Thyroid gland (tissue), 4 donors: ENCODE data around the gene SIVA1.

Experiments
- CTCF ChIP-seq, 6 experiments: fragments of 200-600 bp in 3 of 6; fragments of 450-650 bp in 3 of 6; sonication (generic) in 3 of 6; IDR thresholded peaks; one replicate each; pipeline ENCODE4 v1.5.1; 2016 to 2019; ENCODE audit warnings: antibody characterized with exemption in 6 of 6, mild to moderate bottlenecking in 2 of 6, inconsistent platforms in 1 of 6, moderate library complexity in 1 of 6
- POLR2A ChIP-seq, 2 donors: fragments of 450-650 bp; IDR thresholded peaks; one replicate each; pipeline ENCODE4 v1.6.1; 2017; ENCODE audit warnings: antibody characterized with exemption in 2 of 2, mild to moderate bottlenecking in 2 of 2, moderate library complexity in 1 of 2

GRCh38 chr14:104805326-104805678 is 52.4 kb downstream of the SIVA1 start:
- TF ChIP-seq CTCF (IDR thresholded peaks at IDR 0.05) (no peak), POLR2A (IDR thresholded peaks at IDR 0.05) (no peak)
